ENCODE results near the gene NFAM1. TPM values are rescaled to one million over a fixed set of nuclear protein-coding genes. Genes with fewer than 3 reads are reported as not detected.

The NFAM1 gene
- total RNA-seq, 1 experiment from 2014 or later = 0.12 TPM

GRCh38 chr22:42396621-42397331, 35.4 kb downstream of the NFAM1 start:
- Histone ChIP-seq H3K4me3 (replicated peaks in 1 of 2; ENCODE audit: low read depth in 1 of 2, low read length in 2 of 2) (no peak overlapping the region), H2AFZ (ENCODE audit: low read depth, low read length, poor library complexity, severe bottlenecking) (peak overlapping the region; percentile 35), H3K9me3 (ENCODE audit: control insufficient read depth in 1 of 2, insufficient read depth in 1 of 2, low read depth in 1 of 2, low read length in 2 of 2) (no peaks in the 10 kb centered on the region), H3K27me3 (ENCODE audit: insufficient read depth, low read length) (no peaks in the 10 kb centered on the region), H3K36me3 (ENCODE audit: control insufficient read depth in 1 of 2, insufficient read depth in 2 of 2, low read length in 2 of 2) (no peaks in the 10 kb centered on the region), H3K79me2 (ENCODE audit: insufficient read depth, low read length) (no peaks in the 10 kb centered on the region), H3K9ac (ENCODE audit: low read length) (no peak overlapping the region), H3K4me1 (ENCODE audit: control insufficient read depth in 1 of 2, insufficient read depth in 2 of 2, low read length in 2 of 2) (peaks cover 4 to 7% of the 10 kb centered on the region in 2 experiments; a peak in 3 of 4 replicates), H3K27ac (ENCODE audit: low read depth, low read length) (no peak overlapping the region), H4K20me1 (ENCODE audit: insufficient read depth) (no peaks in the 10 kb centered on the region), H3K9me2 (ENCODE audit: insufficient read depth) (no peaks in the 10 kb centered on the region), H3K4me2 (ENCODE audit: low read length) (peak overlapping the region; percentile 63)
- CTCF ChIA-PET = interaction anchor here (0.6 kb wide), 1 partner anchor 591 kb away, joined by 3 read pairs; no protein-coding TSS in a partner anchor
- ATAC-seq = peak; percentile 90
- POLR2A ChIA-PET = no interaction called here
- RAD21 ChIA-PET (ENCODE audit: low non-redundant PET in 1 of 2, low total read pairs in 2 of 2, uncharacterized antibody in 2 of 2, unreplicated experiment in 2 of 2) = no interaction called here
- intact Hi-C loops (cut with micrococcal nuclease) = no loop called here
- no TSS peak for BruUV-seq (replicated peaks)
- peak; percentile 3 for DNase-seq (ENCODE audit: low read depth, low spot score)
- no peak for TF ChIP-seq JUND (IDR thresholded peaks at IDR 0.05)
- TF ChIP-seq, protein P1, sequence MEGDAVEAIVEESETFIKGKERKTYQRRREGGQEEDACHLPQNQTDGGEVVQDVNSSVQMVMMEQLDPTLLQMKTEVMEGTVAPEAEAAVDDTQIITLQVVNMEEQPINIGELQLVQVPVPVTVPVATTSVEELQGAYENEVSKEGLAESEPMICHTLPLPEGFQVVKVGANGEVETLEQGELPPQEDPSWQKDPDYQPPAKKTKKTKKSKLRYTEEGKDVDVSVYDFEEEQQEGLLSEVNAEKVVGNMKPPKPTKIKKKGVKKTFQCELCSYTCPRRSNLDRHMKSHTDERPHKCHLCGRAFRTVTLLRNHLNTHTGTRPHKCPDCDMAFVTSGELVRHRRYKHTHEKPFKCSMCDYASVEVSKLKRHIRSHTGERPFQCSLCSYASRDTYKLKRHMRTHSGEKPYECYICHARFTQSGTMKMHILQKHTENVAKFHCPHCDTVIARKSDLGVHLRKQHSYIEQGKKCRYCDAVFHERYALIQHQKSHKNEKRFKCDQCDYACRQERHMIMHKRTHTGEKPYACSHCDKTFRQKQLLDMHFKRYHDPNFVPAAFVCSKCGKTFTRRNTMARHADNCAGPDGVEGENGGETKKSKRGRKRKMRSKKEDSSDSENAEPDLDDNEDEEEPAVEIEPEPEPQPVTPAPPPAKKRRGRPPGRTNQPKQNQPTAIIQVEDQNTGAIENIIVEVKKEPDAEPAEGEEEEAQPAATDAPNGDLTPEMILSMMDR (IDR thresholded peaks at IDR 0.05 in 2 of 3, conservative IDR thresholded peaks at IDR 0.05 in 1 of 3; ENCODE audit: borderline replicate concordance in 1 of 3, insufficient read depth in 1 of 3, low read depth in 2 of 3, low read length in 2 of 3) = peak in 2 of 3 experiments; percentile 38 to 39; a peak in 3 of 6 replicates

GRCh38 chr22:42389143-42389542, 43.1 kb downstream of the NFAM1 start:
- Histone ChIP-seq H3K4me2 (ENCODE audit: low read length) (no peak overlapping the region), H3K9me3 (ENCODE audit: control insufficient read depth in 1 of 2, insufficient read depth in 1 of 2, low read depth in 1 of 2, low read length in 2 of 2) (no peaks in the 10 kb centered on the region), H3K27ac (ENCODE audit: low read depth, low read length) (no peak overlapping the region), H3K79me2 (ENCODE audit: insufficient read depth, low read length) (no peaks in the 10 kb centered on the region), H3K4me1 (ENCODE audit: control insufficient read depth in 1 of 2, insufficient read depth in 2 of 2, low read length in 2 of 2) (peaks cover 0 to 4% of the 10 kb centered on the region in 2 experiments; a peak in 1 of 4 replicates), H3K4me3 (replicated peaks in 1 of 2; ENCODE audit: low read depth in 1 of 2, low read length in 2 of 2) (no peak overlapping the region), H3K9ac (ENCODE audit: low read length) (no peak overlapping the region), H2AFZ (ENCODE audit: low read depth, low read length, poor library complexity, severe bottlenecking) (no peak overlapping the region), H3K36me3 (ENCODE audit: control insufficient read depth in 1 of 2, insufficient read depth in 2 of 2, low read length in 2 of 2) (no peaks in the 10 kb centered on the region), H3K27me3 (ENCODE audit: insufficient read depth, low read length) (no peaks in the 10 kb centered on the region), H3K9me2 (ENCODE audit: insufficient read depth) (no peaks in the 10 kb centered on the region), H4K20me1 (ENCODE audit: insufficient read depth) (no peaks in the 10 kb centered on the region)
- TF ChIP-seq, protein P1 (IDR thresholded peaks at IDR 0.05 in 2 of 3, conservative IDR thresholded peaks at IDR 0.05 in 1 of 3; ENCODE audit: borderline replicate concordance in 1 of 3, insufficient read depth in 1 of 3, low read depth in 2 of 3, low read length in 2 of 3) = no peak
- TF ChIP-seq TCF7L2 (IDR thresholded peaks at IDR 0.05; ENCODE audit: borderline replicate concordance, extremely low read depth, insufficient read depth, insufficient read length) = no peak
- no peak for TF ChIP-seq JUND (IDR thresholded peaks at IDR 0.05)
- no peak for TF ChIP-seq RAD21 (IDR thresholded peaks at IDR 0.05; ENCODE audit: low read depth)
- TF ChIP-seq SP1 (IDR thresholded peaks at IDR 0.05; ENCODE audit: low read depth) = no peak
- TF ChIP-seq SRF (IDR thresholded peaks at IDR 0.05; ENCODE audit: low read depth) = no peak
- no peak for TF ChIP-seq ZNF274 (IDR thresholded peaks at IDR 0.05; ENCODE audit: low read depth, low read length)
- TF ChIP-seq ATF3 (IDR thresholded peaks at IDR 0.05) = no peak
- TF ChIP-seq POLR2AphosphoS5 (IDR thresholded peaks at IDR 0.05; ENCODE audit: low read depth, low read length) = no peak
- TF ChIP-seq, protein P2, sequence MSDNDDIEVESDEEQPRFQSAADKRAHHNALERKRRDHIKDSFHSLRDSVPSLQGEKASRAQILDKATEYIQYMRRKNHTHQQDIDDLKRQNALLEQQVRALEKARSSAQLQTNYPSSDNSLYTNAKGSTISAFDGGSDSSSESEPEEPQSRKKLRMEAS (IDR thresholded peaks at IDR 0.05) = no peak
- TF ChIP-seq EGR1 (IDR thresholded peaks at IDR 0.05; ENCODE audit: low read depth) = no peak
- TF ChIP-seq SIN3A (IDR thresholded peaks at IDR 0.05; ENCODE audit: low read depth) = no peak
- ChIA-PET POLR2A (no interaction called here), CTCF (no interaction called here), RAD21 (ENCODE audit: low non-redundant PET in 1 of 2, low total read pairs in 2 of 2, uncharacterized antibody in 2 of 2, unreplicated experiment in 2 of 2) (no interaction called here)
- BruUV-seq (replicated peaks) = no TSS peak
- intact Hi-C loops (cut with micrococcal nuclease) = no loop called here
- no peak for DNase-seq (ENCODE audit: low read depth, low spot score)
- no peak for ATAC-seq
